ENCODE data around the gene SEMA4A. TPM values are rescaled to one million over a fixed set of nuclear protein-coding genes. Genes with fewer than 3 reads are reported as not detected.

The SEMA4A gene
- total RNA-seq, 1 experiment from 2014 or later, result 6.9 TPM

- peak; percentile 86 for TF ChIP-seq CTCF (IDR thresholded peaks at IDR 0.05; ENCODE audit: unreplicated experiment)
- no TSS peak for BruUV-seq (replicated peaks)
- CTCF ChIA-PET, result interaction anchor here (1.1 to 3.1 kb wide), 2 partner anchors 72 to 84 kb away, joined by 3 to 21 read pairs; partner anchors contain the start of gene PMF1
- peaks cover 16% of the 10 kb centered on the region for H3K27me3 Mint-ChIP-seq (ENCODE audit: unreplicated experiment)
- DNase-seq, result peak; percentile 55
- H3K27ac Mint-ChIP-seq (ENCODE audit: unreplicated experiment), result peak overlapping the region; percentile 85
- H3K9me3 Mint-ChIP-seq (ENCODE audit: low read depth, unreplicated experiment), result no peaks in the 10 kb centered on the region
- no peak overlapping the region for H3K4me3 Mint-ChIP-seq (ENCODE audit: low read depth, unreplicated experiment)
- peaks cover 83% of the 10 kb centered on the region for H3K36me3 Mint-ChIP-seq (ENCODE audit: insufficient read depth, unreplicated experiment)
- intact Hi-C loops (cut with micrococcal nuclease; ENCODE audit: unreplicated experiment), result no loop called here
- peaks cover 13% of the 10 kb centered on the region for H3K4me1 Mint-ChIP-seq (ENCODE audit: low read depth, unreplicated experiment)
These were observed 12.3 kb upstream of the SEMA4A start for GRCh38 chr1:156140879-156141707.

- Mint-ChIP-seq H3K27ac (ENCODE audit: unreplicated experiment) (peak overlapping the region; percentile 46), H3K4me1 (ENCODE audit: low read depth, unreplicated experiment) (peaks cover 21% of the 10 kb centered on the region)
- intact Hi-C loops (cut with micrococcal nuclease; ENCODE audit: unreplicated experiment), result no loop called here
These were observed 9.5 kb upstream of the SEMA4A start for GRCh38 chr1:156143765-156144489.

DNA sequence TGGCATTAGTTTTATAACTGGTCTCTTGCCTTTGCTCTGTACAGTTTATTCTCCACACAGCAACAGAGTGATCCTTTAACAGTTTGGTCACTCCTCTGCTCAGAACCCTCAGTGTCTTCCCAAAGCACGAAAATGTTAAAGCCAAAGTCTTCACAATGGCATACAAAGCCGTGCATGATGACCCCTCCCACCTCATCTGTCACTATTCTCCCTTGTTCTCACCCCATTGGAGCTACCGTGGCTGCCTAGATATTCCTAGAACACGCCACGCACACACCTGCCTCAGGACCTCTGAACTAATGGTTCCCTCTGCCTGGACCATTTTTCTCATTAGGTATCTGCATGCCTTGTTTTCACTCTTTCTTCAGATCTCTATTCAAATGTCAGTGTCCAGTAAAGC is 8.6 kb upstream of the SEMA4A start:
- no TSS peak for BruUV-seq (replicated peaks)
- Mint-ChIP-seq H3K9me3 (ENCODE audit: low read depth, unreplicated experiment) (no peaks in the 10 kb centered on the region), H3K27me3 (ENCODE audit: unreplicated experiment) (peaks cover 25% of the 10 kb centered on the region), H3K4me3 (ENCODE audit: low read depth, unreplicated experiment) (no peak overlapping the region), H3K36me3 (ENCODE audit: insufficient read depth, unreplicated experiment) (peaks cover 51% of the 10 kb centered on the region), H3K4me1 (ENCODE audit: low read depth, unreplicated experiment) (peaks cover 21% of the 10 kb centered on the region), H3K27ac (ENCODE audit: unreplicated experiment) (peak overlapping the region; percentile 13)
- no peak for DNase-seq
- intact Hi-C loops (cut with micrococcal nuclease; ENCODE audit: unreplicated experiment), result no loop called here
- CTCF ChIA-PET, result no interaction called here
- TF ChIP-seq CTCF (IDR thresholded peaks at IDR 0.05; ENCODE audit: unreplicated experiment), result no peak

More at GRCh38 chr1:156143765-156144489, 9.5 kb upstream of the SEMA4A start:
- no peak for TF ChIP-seq CTCF (IDR thresholded peaks at IDR 0.05; ENCODE audit: unreplicated experiment)
- CTCF ChIA-PET, result no interaction called here
- Mint-ChIP-seq H3K9me3 (ENCODE audit: low read depth, unreplicated experiment) (no peaks in the 10 kb centered on the region), H3K27me3 (ENCODE audit: unreplicated experiment) (peaks cover 18% of the 10 kb centered on the region), H3K4me3 (ENCODE audit: low read depth, unreplicated experiment) (no peak overlapping the region), H3K36me3 (ENCODE audit: insufficient read depth, unreplicated experiment) (peaks cover 59% of the 10 kb centered on the region)
- TSS peak; percentile 3 for BruUV-seq (replicated peaks)
- DNase-seq, result no peak

DNA sequence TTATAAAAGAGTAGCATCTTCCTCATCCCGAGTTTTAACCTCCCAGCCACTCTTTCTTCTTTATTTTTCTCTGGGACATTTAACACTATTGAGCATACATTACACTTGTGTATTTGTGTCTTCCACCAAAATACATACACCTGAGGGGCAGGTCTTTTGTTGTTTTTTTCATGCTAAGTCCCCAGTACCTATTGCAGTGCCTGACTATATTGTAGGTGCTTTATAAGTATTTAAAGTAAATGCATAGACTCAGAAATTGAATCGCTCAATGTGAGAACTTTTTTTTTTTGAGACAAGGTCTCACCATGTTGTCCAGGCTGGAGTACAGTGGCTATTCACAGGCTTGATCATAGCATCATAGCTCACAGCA is 7.8 kb upstream of the SEMA4A start:
- Mint-ChIP-seq H3K27me3 (ENCODE audit: unreplicated experiment) (peaks cover 34% of the 10 kb centered on the region), H3K9me3 (ENCODE audit: low read depth, unreplicated experiment) (no peaks in the 10 kb centered on the region), H3K36me3 (ENCODE audit: insufficient read depth, unreplicated experiment) (peaks cover 46% of the 10 kb centered on the region), H3K4me3 (ENCODE audit: low read depth, unreplicated experiment) (peak overlapping the region; percentile 4), H3K4me1 (ENCODE audit: low read depth, unreplicated experiment) (peaks cover 21% of the 10 kb centered on the region), H3K27ac (ENCODE audit: unreplicated experiment) (peak overlapping the region; percentile 72)
- CTCF ChIA-PET, result interaction anchor here (0.5 to 3.3 kb wide), 16 partner anchors 16 to 174 kb away, joined by 3 to 55 read pairs (median 5); partner anchors contain the start of genes PMF1, SLC25A44, SMG5 and TMEM79
- no TSS peak for BruUV-seq (replicated peaks)
- DNase-seq, result no peak
- intact Hi-C loops (cut with micrococcal nuclease; ENCODE audit: unreplicated experiment), result loop anchor here (1.0 kb wide), 1 partner anchor 80 kb away; no protein-coding TSS in a partner anchor
- TF ChIP-seq CTCF (IDR thresholded peaks at IDR 0.05; ENCODE audit: unreplicated experiment), result no peak
